OCI-LY3 (cell line): ENCODE measurements around the gene COL1A1.

ENCODE experiments used
- H2AFZ ChIP-seq: fragments of 200-600, 300-600 bp; shearing (Covaris generic); 2 replicates; pipeline ENCODE4 v1.6.0; 2014; ENCODE audit warnings: antibody characterized with exemption, low read depth, low read length
- H3K27ac ChIP-seq: fragments of 200-600, 300-600 bp; sonication (generic); 2 replicates; pipeline ENCODE4 v1.5.1; 2014; ENCODE audit warnings: mild to moderate bottlenecking, low read length, moderate library complexity, mixed read lengths
- H3K27me3 ChIP-seq: fragments of 200-600, 300-600 bp; sonication (generic); 2 replicates; pipeline ENCODE4 v1.6.1; 2014; ENCODE audit warnings: low read depth, low read length, mixed read lengths
- H3K36me3 ChIP-seq: fragments of 200-600, 300-600 bp; sonication (generic); replicated peaks from 2 replicates; pipeline ENCODE3; 2014; ENCODE audit warnings: low read depth, low read length, mixed read lengths
- H3K4me1 ChIP-seq: fragments of 300-600, 200-600 bp; sonication (generic); 2 replicates; pipeline ENCODE4 v1.6.1; 2014; ENCODE audit warnings: low read length, mixed read lengths
- H3K4me2 ChIP-seq: fragments of 200-600, 300-600 bp; sonication (generic); 2 replicates; pipeline ENCODE4 v1.6.1; 2014; ENCODE audit warnings: low read length, mixed read lengths
- H3K4me3 ChIP-seq: fragments of 300-600, 200-600 bp; sonication (generic); 2 replicates; pipeline ENCODE4 v1.5.1; 2014; ENCODE audit warnings: antibody characterized with exemption, mild to moderate bottlenecking, low read length, moderate library complexity
- H3K79me2 ChIP-seq: fragments of 300-600, 200-600 bp; shearing (Covaris generic); 2 replicates; pipeline ENCODE4 v1.6.1; 2014; ENCODE audit warnings: mild to moderate bottlenecking, low read length, mixed read lengths
- H3K9ac ChIP-seq: fragments of 300-600, 200-600 bp; shearing (Covaris generic); 2 replicates; pipeline ENCODE4 v1.6.0; 2014; ENCODE audit warnings: mild to moderate bottlenecking, low read length, moderate library complexity
- H3K9me3 ChIP-seq: fragments of 200-600, 300-600 bp; shearing (Covaris generic); 2 replicates; pipeline ENCODE4 v1.6.1; 2014; ENCODE audit warnings: low read length, mixed read lengths; ENCODE audit not compliant: insufficient read depth
- H4K20me1 ChIP-seq: fragments of 200-600, 300-600 bp; sonication (generic); 2 replicates; pipeline ENCODE4 v1.6.1; 2016; ENCODE audit warnings: low read length, mixed read lengths; ENCODE audit not compliant: insufficient read depth
- EZH2phosphoT487 ChIP-seq: fragments of 200-600 bp; shearing (Covaris generic); IDR thresholded peaks from 2 replicates; pipeline ENCODE4 v1.6.1; 2018; ENCODE audit warnings: antibody characterized with exemption, mixed run types, low read depth
- TF ChIP-seq, protein P1 (sequence below): fragments of 200-600, 300-600 bp; sonication (generic); IDR thresholded peaks from 2 replicates; pipeline ENCODE4 v1.5.1; 2014; ENCODE audit warnings: antibody characterized with exemption, low read length, low read depth

The COL1A1 gene

DNA sequence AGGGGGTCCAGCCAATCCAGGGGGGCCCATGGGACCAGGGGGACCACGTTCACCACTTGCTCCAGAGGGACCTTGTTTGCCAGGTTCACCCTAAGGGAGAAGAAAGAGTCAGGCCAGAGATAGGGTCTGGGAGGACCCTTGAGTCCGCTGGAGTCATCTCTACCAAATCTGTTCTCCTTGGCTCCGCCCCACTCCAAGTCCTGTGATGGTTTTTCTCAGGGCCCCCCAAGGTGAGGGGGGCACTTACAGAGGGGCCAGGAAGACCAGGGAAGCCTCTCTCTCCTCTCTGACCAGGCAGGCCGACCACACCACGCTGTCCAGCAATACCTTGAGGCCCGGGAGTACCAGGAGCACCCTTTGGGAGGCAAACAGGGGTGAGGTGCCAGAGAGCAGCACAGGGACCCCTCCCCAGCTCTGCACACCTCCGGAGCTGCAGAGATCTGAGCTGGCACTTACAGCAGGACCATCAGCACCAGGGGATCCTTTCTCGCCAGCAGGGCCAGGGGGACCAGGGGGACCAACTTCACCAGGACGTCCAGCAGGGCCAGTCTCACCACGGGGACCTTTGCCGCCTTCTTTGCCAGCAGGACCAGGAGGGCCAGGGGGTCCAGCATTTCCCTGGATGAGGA is 12.4 kb downstream of the COL1A1 start:
- no peak overlapping the region for H2AFZ ChIP-seq
- no peaks in the 10 kb centered on the region for H3K9me3 ChIP-seq
- H3K36me3 ChIP-seq: peaks cover 61% of the 10 kb centered on the region
- H3K4me3 ChIP-seq: no peak overlapping the region
- H3K4me1 ChIP-seq: peaks cover 68% of the 10 kb centered on the region
- H3K4me2 ChIP-seq: no peak overlapping the region
- peaks cover 35% of the 10 kb centered on the region for H3K79me2 ChIP-seq
- H3K27ac ChIP-seq: no peak overlapping the region
- no peak for TF ChIP-seq EZH2phosphoT487
- TF ChIP-seq, protein P1, sequence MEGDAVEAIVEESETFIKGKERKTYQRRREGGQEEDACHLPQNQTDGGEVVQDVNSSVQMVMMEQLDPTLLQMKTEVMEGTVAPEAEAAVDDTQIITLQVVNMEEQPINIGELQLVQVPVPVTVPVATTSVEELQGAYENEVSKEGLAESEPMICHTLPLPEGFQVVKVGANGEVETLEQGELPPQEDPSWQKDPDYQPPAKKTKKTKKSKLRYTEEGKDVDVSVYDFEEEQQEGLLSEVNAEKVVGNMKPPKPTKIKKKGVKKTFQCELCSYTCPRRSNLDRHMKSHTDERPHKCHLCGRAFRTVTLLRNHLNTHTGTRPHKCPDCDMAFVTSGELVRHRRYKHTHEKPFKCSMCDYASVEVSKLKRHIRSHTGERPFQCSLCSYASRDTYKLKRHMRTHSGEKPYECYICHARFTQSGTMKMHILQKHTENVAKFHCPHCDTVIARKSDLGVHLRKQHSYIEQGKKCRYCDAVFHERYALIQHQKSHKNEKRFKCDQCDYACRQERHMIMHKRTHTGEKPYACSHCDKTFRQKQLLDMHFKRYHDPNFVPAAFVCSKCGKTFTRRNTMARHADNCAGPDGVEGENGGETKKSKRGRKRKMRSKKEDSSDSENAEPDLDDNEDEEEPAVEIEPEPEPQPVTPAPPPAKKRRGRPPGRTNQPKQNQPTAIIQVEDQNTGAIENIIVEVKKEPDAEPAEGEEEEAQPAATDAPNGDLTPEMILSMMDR: no peak
- no peaks in the 10 kb centered on the region for H4K20me1 ChIP-seq
- H3K27me3 ChIP-seq: no peaks in the 10 kb centered on the region
- no peak overlapping the region for H3K9ac ChIP-seq

DNA sequence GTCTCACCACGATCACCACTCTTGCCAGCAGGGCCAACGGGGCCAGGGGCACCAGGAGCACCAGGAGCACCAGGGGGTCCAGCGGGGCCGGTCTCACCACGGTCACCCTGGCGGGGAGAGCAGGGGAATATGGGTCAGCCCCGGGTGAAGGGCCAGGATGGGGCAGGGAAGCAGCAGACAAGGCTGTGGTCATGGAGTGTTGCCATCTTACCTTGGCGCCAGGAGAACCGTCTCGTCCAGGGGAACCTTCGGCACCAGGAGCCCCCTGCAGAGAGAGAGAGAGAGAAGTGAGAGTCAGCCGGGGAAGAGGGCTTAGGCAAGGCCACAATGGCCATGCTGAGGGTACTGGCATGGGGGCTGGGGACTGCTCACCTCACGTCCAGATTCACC is 12.9 kb downstream of the COL1A1 start:
- peaks cover 61% of the 10 kb centered on the region for H3K36me3 ChIP-seq
- no peak overlapping the region for H3K27ac ChIP-seq
- H3K9ac ChIP-seq: no peak overlapping the region
- H3K4me2 ChIP-seq: no peak overlapping the region
- H4K20me1 ChIP-seq: no peaks in the 10 kb centered on the region
- peaks cover 68% of the 10 kb centered on the region for H3K4me1 ChIP-seq
- peaks cover 32% of the 10 kb centered on the region for H3K79me2 ChIP-seq
- TF ChIP-seq EZH2phosphoT487: no peak
- TF ChIP-seq, protein P1: no peak
- H3K4me3 ChIP-seq: no peak overlapping the region
- H3K9me3 ChIP-seq: no peaks in the 10 kb centered on the region
- H2AFZ ChIP-seq: no peak overlapping the region
- H3K27me3 ChIP-seq: no peaks in the 10 kb centered on the region

DNA sequence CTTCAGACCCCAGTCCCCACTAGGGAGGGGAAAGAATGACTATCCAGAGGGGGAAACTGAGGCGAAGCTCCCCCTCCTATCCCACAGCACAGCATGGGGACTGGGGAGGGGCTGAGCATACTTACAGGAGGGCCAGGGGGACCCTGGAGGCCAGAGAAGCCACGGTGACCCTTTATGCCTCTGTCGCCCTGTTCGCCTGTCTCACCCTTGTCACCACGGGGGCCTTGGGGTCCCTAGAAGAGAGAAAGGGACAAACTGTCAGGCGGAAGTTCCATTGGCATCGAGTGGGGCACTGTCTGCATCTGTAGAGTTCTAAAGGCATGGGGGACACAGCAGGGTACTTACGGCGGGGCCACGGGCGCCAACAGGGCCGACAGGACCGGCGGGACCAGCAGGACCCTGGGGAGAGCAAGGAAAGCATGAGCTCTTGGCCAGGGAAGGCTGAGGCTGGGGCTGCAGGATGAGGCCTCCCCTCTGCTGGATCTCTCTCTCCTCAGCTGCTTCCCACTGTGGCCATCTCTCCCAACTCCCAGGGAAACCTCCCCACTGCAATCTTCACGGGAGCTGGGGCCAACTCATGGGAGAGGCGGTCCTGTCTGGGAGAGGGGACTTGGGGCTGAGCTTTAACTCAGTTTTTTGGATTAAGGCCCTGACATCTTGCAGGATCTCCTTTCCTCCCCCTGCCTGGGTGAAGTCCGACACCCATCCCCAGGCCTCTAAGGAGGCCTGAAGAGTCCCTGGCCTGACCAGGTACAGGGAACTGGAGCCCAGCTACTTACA is 13.5 kb downstream of the COL1A1 start:
- H3K9ac ChIP-seq: no peak overlapping the region
- H3K9me3 ChIP-seq: no peaks in the 10 kb centered on the region
- TF ChIP-seq EZH2phosphoT487: no peak
- TF ChIP-seq, protein P1: no peak
- no peaks in the 10 kb centered on the region for H3K27me3 ChIP-seq
- H3K4me2 ChIP-seq: no peak overlapping the region
- H3K79me2 ChIP-seq: peaks cover 28% of the 10 kb centered on the region
- no peak overlapping the region for H2AFZ ChIP-seq
- peaks cover 67% of the 10 kb centered on the region for H3K4me1 ChIP-seq
- H4K20me1 ChIP-seq: no peaks in the 10 kb centered on the region
- H3K4me3 ChIP-seq: no peak overlapping the region
- H3K36me3 ChIP-seq: peaks cover 61% of the 10 kb centered on the region
- no peak overlapping the region for H3K27ac ChIP-seq

DNA sequence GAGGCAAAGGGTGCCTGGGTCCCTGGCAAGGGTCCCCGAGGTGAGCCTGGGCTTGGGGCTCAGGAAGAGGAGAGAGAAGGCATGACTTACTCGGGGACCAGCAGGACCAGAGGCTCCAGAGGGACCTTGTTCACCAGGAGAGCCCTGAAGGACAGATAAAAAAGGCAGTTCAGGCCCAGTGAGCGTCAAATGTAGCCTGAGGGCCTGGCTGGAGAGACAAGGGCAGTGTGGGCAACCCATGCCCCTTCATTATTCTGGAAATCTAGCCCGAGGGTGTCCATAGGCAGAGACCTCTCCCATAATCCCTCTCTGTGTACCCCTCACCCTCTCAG is 14.1 kb downstream of the COL1A1 start:
- peaks cover 61% of the 10 kb centered on the region for H3K36me3 ChIP-seq
- H3K27ac ChIP-seq: no peak overlapping the region

More for the DNA sequence above, 14.1 kb downstream of the COL1A1 start:
- Histone ChIP-seq H4K20me1 (no peaks in the 10 kb centered on the region), H3K79me2 (peaks cover 23% of the 10 kb centered on the region), H3K9ac (no peak overlapping the region), H3K9me3 (no peaks in the 10 kb centered on the region), H2AFZ (no peak overlapping the region), H3K27me3 (no peaks in the 10 kb centered on the region), H3K4me2 (no peak overlapping the region), H3K4me1 (peaks cover 64% of the 10 kb centered on the region), H3K4me3 (no peak overlapping the region)
- TF ChIP-seq, protein P1: no peak
- TF ChIP-seq EZH2phosphoT487: no peak
